Measurements from ENCODE around the gene FMNL3.

Gene FMNL3

GRCh38 chr12:49651855-49652254 is 55.4 kb downstream of the FMNL3 start:
- no peak for DNase-seq (ENCODE audit: low read depth, low spot score)

- DNase-seq (ENCODE audit: low read depth, low spot score), result no peak
Measured at GRCh38 chr12:49649892-49650291, 57.3 kb downstream of the FMNL3 start.

DNA sequence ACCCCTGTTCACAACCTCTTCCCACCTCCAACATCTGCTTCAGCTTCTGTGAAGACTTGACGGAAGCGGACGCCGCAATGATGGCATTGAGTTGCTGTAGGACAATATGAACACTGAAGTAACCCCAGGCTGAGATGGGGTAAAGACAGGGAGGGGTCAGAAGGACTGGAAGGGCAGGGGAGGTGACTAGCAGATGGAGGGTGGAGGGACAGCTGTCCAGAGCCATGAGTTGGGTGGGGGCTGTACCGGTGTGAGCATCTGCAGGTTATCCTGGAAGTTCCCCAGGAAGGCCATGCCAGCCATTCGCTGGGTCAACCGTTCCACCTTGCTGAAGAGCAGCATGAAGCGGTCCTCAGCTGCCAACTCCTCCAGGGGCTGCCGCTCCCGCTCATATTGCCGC is 57.8 kb downstream of the FMNL3 start:
- DNase-seq (ENCODE audit: low read depth, low spot score), result no peak

- no peak for DNase-seq (ENCODE audit: low read depth, low spot score)
Measured at GRCh38 chr12:49648712-49649003, 58.5 kb downstream of the FMNL3 start.

GRCh38 chr12:49647827-49648711 is 59.1 kb downstream of the FMNL3 start:
- no peak for DNase-seq (ENCODE audit: low read depth, low spot score)

DNA sequence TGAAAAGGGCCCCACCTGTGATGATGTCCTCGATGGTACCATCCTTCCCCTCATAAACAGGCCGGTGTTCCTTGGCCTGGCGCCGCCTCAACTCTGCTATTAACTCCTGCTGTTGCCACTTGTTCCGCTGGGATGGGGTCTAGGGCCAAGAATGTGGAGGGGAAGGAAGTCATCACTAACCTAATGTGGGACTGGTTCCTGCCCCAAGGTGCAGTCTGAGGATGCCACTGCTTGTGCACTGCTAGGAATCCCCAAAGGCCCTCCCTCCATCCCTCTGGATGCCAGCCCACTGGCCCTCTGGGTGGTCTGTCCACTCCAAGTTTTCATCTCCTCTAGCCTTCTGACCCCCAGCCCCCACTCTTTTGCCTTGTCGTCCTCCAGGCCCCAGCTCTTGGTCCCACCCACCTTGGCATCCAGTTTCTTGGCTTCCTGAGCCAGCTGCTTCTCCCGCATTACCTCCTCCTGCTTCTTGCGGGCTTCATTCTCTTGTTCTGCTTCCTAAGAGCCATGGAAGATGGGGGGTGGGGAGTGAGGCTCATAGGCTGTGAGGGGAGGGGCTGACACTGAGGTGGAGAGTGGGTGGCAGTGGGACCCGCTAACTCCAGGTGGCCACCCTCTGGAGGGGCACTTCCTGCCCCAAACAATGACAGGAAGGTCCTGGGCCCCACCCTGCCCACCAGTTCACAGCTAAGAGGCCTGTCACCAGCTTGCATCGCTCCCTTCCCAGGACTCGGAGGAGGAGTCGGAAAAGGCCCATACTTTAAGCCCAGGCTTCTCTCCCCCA is 60.1 kb downstream of the FMNL3 start:
- DNase-seq (ENCODE audit: low read depth, low spot score), result no peak

- DNase-seq (ENCODE audit: low read depth, low spot score), result no peak
Measured at GRCh38 chr12:49646331-49646830, 60.8 kb downstream of the FMNL3 start.

GRCh38 chr12:49645146-49646039 is 61.8 kb downstream of the FMNL3 start:
- DNase-seq (ENCODE audit: low read depth, low spot score), result no peak

GRCh38 chr12:49644620-49644994 is 62.6 kb downstream of the FMNL3 start:
- DNase-seq (ENCODE audit: low read depth, low spot score), result peak; percentile 64

DNA sequence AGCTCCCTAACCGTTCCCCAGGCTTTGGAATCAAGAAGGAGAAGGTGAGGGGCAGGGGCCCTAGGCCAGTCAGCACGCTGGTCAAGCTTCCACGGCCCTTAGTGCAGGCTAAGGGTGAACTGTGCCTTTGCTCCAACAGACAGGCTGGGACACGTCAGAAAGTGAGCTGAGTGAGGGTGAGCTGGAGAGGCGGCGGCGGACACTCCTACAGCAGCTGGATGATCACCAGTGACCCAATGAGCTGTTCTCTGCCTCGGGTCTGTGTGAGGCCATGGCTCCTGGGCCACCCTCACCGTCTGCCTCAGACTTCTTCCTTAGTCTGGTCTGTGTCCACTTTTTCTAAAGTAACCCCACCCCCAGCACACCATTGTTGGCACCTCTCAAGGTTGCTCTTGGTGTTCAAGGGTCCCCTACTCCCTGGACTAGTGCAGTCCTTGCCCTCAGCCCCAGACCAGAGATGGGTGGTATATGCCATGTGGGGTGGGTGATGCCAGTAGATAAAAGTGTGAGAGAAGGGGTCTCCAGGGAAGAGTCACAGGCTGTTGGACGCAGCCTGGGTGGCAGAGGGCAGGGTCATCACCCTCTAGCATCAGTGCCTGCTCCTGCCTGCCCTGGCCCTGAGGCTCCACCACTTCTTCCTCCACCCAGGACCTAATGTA is 63.1 kb downstream of the FMNL3 start:
- DNase-seq (ENCODE audit: low read depth, low spot score), result no peak

- DNase-seq (ENCODE audit: low read depth, low spot score), result no peak
Measured at GRCh38 chr12:49643135-49643534, 64.1 kb downstream of the FMNL3 start.

- DNase-seq (ENCODE audit: low read depth, low spot score), result no peak
Measured at GRCh38 chr12:49642370-49642802, 64.8 kb downstream of the FMNL3 start.

GRCh38 chr12:49641748-49642369 is 65.3 kb downstream of the FMNL3 start:
- no peak for DNase-seq (ENCODE audit: low read depth, low spot score)

- peak; percentile 9 for DNase-seq (ENCODE audit: low read depth, low spot score)
Measured at GRCh38 chr12:49636979-49637755, 70.0 kb downstream of the FMNL3 start.

DNA sequence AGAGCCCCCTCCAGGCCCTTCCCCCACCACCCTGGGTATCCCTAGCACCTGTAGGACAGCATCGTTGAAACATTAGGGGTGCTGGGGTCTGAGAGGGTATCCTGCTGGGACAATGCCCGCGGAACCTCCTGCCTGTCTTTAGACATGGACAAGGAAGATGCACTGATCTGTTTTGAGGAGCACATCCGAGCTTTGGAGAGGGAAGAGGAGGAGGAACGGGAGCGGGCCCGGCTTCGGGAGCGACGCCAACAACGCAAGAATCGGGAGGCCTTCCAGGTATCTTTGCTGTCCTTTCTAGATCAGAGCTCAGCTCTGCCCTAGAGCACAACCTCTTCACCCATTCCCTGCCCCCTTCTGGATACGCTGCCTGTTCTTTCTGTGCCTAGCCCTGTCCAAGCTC is 70.6 kb downstream of the FMNL3 start:
- DNase-seq (ENCODE audit: low read depth, low spot score), result no peak

- DNase-seq (ENCODE audit: low read depth, low spot score), result no peak
Measured at GRCh38 chr12:49635656-49636055, 71.5 kb downstream of the FMNL3 start.

DNA sequence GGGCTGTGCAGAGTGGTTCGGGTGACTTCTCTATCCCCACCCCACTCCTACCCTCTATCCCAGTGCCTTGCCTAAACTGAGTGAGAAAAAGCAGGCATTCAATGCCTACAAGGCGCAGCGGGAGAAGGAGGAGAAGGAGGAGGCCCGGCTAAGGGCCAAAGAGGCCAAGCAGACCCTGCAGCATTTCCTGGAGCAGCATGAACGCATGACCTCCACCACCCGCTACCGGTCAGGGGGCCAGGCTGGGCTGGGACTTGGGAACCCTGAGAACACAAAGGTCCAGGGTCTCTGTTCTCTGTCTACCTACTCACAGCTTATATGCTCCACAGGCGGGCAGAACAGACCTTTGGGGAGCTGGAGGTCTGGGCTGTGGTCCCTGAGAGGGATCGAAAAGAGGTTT is 72.2 kb downstream of the FMNL3 start:
- DNase-seq (ENCODE audit: low read depth, low spot score), result no peak

GRCh38 chr12:49633703-49634345 is 73.4 kb downstream of the FMNL3 start:
- no peak for DNase-seq (ENCODE audit: low read depth, low spot score)

GRCh38 chr12:49632986-49633702 is 74.1 kb downstream of the FMNL3 start:
- no peak for DNase-seq (ENCODE audit: low read depth, low spot score)
